Activated T-helper 2 cell treated with anti-CD3 and anti-CD28 coated beads, Interferon-gamma antibody, Interleukin-2, Interleukin-4, amounts not matched to agents 10 μg/mL and 5 μg/mL and 100 μg/mL, durations not matched to agents 14 hours and 24 hours and 36 hours (primary cell): Measurements from ENCODE around the gene GYS1. TPM values are rescaled to one million over a fixed set of nuclear protein-coding genes. Genes with fewer than 3 reads are reported as not detected.

ENCODE experiments used
- DNase-seq: peaks from one replicate; pipeline ENCODE4 v3.0.0; 2021; ENCODE audit warnings: low spot score
- H3K27ac Mint-ChIP-seq: one replicate; pipeline ENCODE4 v1.8.0; 2021; ENCODE audit warnings: mixed read lengths
- H3K27me3 Mint-ChIP-seq: one replicate; pipeline ENCODE4 v1.8.0; 2021; ENCODE audit warnings: low read depth, mixed read lengths
- H3K36me3 Mint-ChIP-seq: one replicate; pipeline ENCODE4 v1.8.0; 2021; ENCODE audit warnings: low read depth, mixed read lengths
- H3K4me1 Mint-ChIP-seq: one replicate; pipeline ENCODE4 v1.8.0; 2021; ENCODE audit warnings: low read depth, mixed read lengths
- H3K4me3 Mint-ChIP-seq: one replicate; pipeline ENCODE4 v1.8.0; 2021; ENCODE audit warnings: low read depth, mild to moderate bottlenecking, moderate library complexity, mixed read lengths
- H3K9me3 Mint-ChIP-seq: one replicate; pipeline ENCODE4 v1.8.0; 2021; ENCODE audit warnings: mixed read lengths
- intact Hi-C: fragments of 100-400 bp; cut with micrococcal nuclease; formaldehyde crosslinking; loops from one replicate; pipeline ENCODE4 v1.15.1; 2023
- total RNA-seq: library from RNA; stranded (reverse); gene quantifications from 2 replicates; pipeline ENCODE4 v1.2.3, GENCODE V29; 2022

Gene GYS1
- total RNA-seq, 1 donor from 2014 or later = 70.3 TPM

GRCh38 chr19:48963371-48964204 is 29.5 kb downstream of the GYS1 start:
- Mint-ChIP-seq H3K4me3 (peak overlapping the region; percentile 96), H3K4me1 (peaks cover 45% of the 10 kb centered on the region), H3K27me3 (no peaks in the 10 kb centered on the region), H3K9me3 (no peaks in the 10 kb centered on the region), H3K27ac (peak overlapping the region; percentile 99), H3K36me3 (peaks cover 56% of the 10 kb centered on the region)
- intact Hi-C loops = loop anchor here (2.0 kb wide), 2 partner anchors 63 to 169 kb away; partner anchors contain the start of gene NUCB1
- DNase-seq = peak; percentile 55

GRCh38 chr19:48962849-48963165 is 30.3 kb downstream of the GYS1 start:
- DNase-seq = no peak
- intact Hi-C loops = no loop called here
- Mint-ChIP-seq H3K9me3 (no peaks in the 10 kb centered on the region), H3K27me3 (no peaks in the 10 kb centered on the region), H3K4me1 (peaks cover 47% of the 10 kb centered on the region), H3K36me3 (peaks cover 56% of the 10 kb centered on the region), H3K4me3 (peak overlapping the region; percentile 96), H3K27ac (peak overlapping the region; percentile 99)

GRCh38 chr19:48962029-48962848 is 30.9 kb downstream of the GYS1 start:
- peaks cover 52% of the 10 kb centered on the region for H3K4me1 Mint-ChIP-seq
- H3K9me3 Mint-ChIP-seq = no peaks in the 10 kb centered on the region
- peak overlapping the region; percentile 96 for H3K4me3 Mint-ChIP-seq
- DNase-seq = no peak
- no peaks in the 10 kb centered on the region for H3K27me3 Mint-ChIP-seq
- intact Hi-C loops = no loop called here
- peaks cover 56% of the 10 kb centered on the region for H3K36me3 Mint-ChIP-seq
- peak overlapping the region; percentile 99 for H3K27ac Mint-ChIP-seq

GRCh38 chr19:48961673-48962028 is 31.5 kb downstream of the GYS1 start:
- Mint-ChIP-seq H3K9me3 (no peaks in the 10 kb centered on the region), H3K27ac (peak overlapping the region; percentile 99), H3K36me3 (peaks cover 55% of the 10 kb centered on the region), H3K4me3 (peak overlapping the region; percentile 96), H3K4me1 (peaks cover 52% of the 10 kb centered on the region), H3K27me3 (no peaks in the 10 kb centered on the region)
- intact Hi-C loops = no loop called here
- no peak for DNase-seq

- H3K4me1 Mint-ChIP-seq = peaks cover 50% of the 10 kb centered on the region
- H3K27ac Mint-ChIP-seq = peak overlapping the region; percentile 70
- no peaks in the 10 kb centered on the region for H3K9me3 Mint-ChIP-seq
- no peaks in the 10 kb centered on the region for H3K27me3 Mint-ChIP-seq
- H3K4me3 Mint-ChIP-seq = no peak overlapping the region
- intact Hi-C loops = no loop called here
- DNase-seq = no peak
- peaks cover 53% of the 10 kb centered on the region for H3K36me3 Mint-ChIP-seq
These were observed 32.0 kb downstream of the GYS1 start for GRCh38 chr19:48961051-48961649.

GRCh38 chr19:48959341-48960239 is 33.5 kb downstream of the GYS1 start:
- H3K36me3 Mint-ChIP-seq = peaks cover 58% of the 10 kb centered on the region
- no peaks in the 10 kb centered on the region for H3K9me3 Mint-ChIP-seq
- H3K27me3 Mint-ChIP-seq = no peaks in the 10 kb centered on the region
- no peak overlapping the region for H3K4me3 Mint-ChIP-seq
- intact Hi-C loops = no loop called here
- no peak for DNase-seq
- peaks cover 51% of the 10 kb centered on the region for H3K4me1 Mint-ChIP-seq
- no peak overlapping the region for H3K27ac Mint-ChIP-seq

- H3K4me1 Mint-ChIP-seq = peaks cover 40% of the 10 kb centered on the region
- H3K9me3 Mint-ChIP-seq = no peaks in the 10 kb centered on the region
- no peak for DNase-seq
- peak overlapping the region; percentile 38 for H3K27ac Mint-ChIP-seq
- H3K27me3 Mint-ChIP-seq = no peaks in the 10 kb centered on the region
- intact Hi-C loops = no loop called here
- peaks cover 54% of the 10 kb centered on the region for H3K36me3 Mint-ChIP-seq
- H3K4me3 Mint-ChIP-seq = no peak overlapping the region
These were observed 35.1 kb downstream of the GYS1 start for GRCh38 chr19:48958006-48958405.

GRCh38 chr19:48955308-48955958 is 37.7 kb downstream of the GYS1 start:
- no peaks in the 10 kb centered on the region for H3K9me3 Mint-ChIP-seq
- peak overlapping the region; percentile 81 for H3K27ac Mint-ChIP-seq
- no peak for DNase-seq
- H3K4me3 Mint-ChIP-seq = peak overlapping the region; percentile 89
- H3K27me3 Mint-ChIP-seq = no peaks in the 10 kb centered on the region
- peaks cover 24% of the 10 kb centered on the region for H3K4me1 Mint-ChIP-seq
- peaks cover 42% of the 10 kb centered on the region for H3K36me3 Mint-ChIP-seq
- intact Hi-C loops = no loop called here

- DNase-seq = peak; percentile 92
- H3K27me3 Mint-ChIP-seq = no peaks in the 10 kb centered on the region
- no peaks in the 10 kb centered on the region for H3K9me3 Mint-ChIP-seq
- intact Hi-C loops = loop anchor here (1.0 kb wide), 1 partner anchor 11 kb away; the partner anchor contains the start of gene FTL
- H3K4me1 Mint-ChIP-seq = peaks cover 24% of the 10 kb centered on the region
- peaks cover 40% of the 10 kb centered on the region for H3K36me3 Mint-ChIP-seq
- H3K4me3 Mint-ChIP-seq = peak within 1 kb of the TSS; percentile 89
- peak within 1 kb of the TSS; percentile 84 for H3K27ac Mint-ChIP-seq
These were observed 38.4 kb downstream of the GYS1 start, which contains the start of gene BAX for GRCh38 chr19:48954595-48955307. BAX (plus strand) TSS chr19:48954875; CDS start chr19:48954929, 54 bp downstream.

- H3K4me3 Mint-ChIP-seq = peak overlapping the region; percentile 81
- H3K27me3 Mint-ChIP-seq = no peaks in the 10 kb centered on the region
- intact Hi-C loops = loop anchor here (1.0 kb wide), 1 partner anchor 11 kb away; the partner anchor contains the start of gene FTL
- peaks cover 24% of the 10 kb centered on the region for H3K4me1 Mint-ChIP-seq
- peak overlapping the region; percentile 84 for H3K27ac Mint-ChIP-seq
- no peaks in the 10 kb centered on the region for H3K9me3 Mint-ChIP-seq
- H3K36me3 Mint-ChIP-seq = peaks cover 34% of the 10 kb centered on the region
- no peak for DNase-seq
These were observed 39.0 kb downstream of the GYS1 start for GRCh38 chr19:48953990-48954594.

GRCh38 chr19:48953141-48953540 is 40.0 kb downstream of the GYS1 start:
- H3K27ac Mint-ChIP-seq = no peak overlapping the region
- H3K36me3 Mint-ChIP-seq = peaks cover 28% of the 10 kb centered on the region
- no peak overlapping the region for H3K4me3 Mint-ChIP-seq
- DNase-seq = no peak
- H3K27me3 Mint-ChIP-seq = no peaks in the 10 kb centered on the region
- peaks cover 8% of the 10 kb centered on the region for H3K9me3 Mint-ChIP-seq
- intact Hi-C loops = no loop called here
- peaks cover 22% of the 10 kb centered on the region for H3K4me1 Mint-ChIP-seq
